Uterus (tissue), 4 donors: Measurements from ENCODE around the gene FCER1G. TPM values are rescaled to one million over a fixed set of nuclear protein-coding genes. Genes with fewer than 3 reads are reported as not detected.
A peak's percentile ranks its signal among the peaks of the same experiment; 100 is the strongest.

Experiments used
- DNase-seq, 2 donors: peaks; one replicate each; pipeline ENCODE4 v3.0.0-alpha.2; 2019 to 2020
- H3K27ac ChIP-seq, 2 donors: fragments of 200-600 bp; sonication (generic); 1 replicate in 1 of 2; 2 replicates in 1 of 2; pipeline ENCODE4 v1.5.1; 2016 to 2018
- H3K27me3 ChIP-seq, 2 donors: fragments of 200-600 bp; sonication (generic); one replicate each; pipeline ENCODE4 v1.5.1; 2018 to 2019; ENCODE audit warnings: control low read depth in 1 of 2
- H3K36me3 ChIP-seq, 2 donors: fragments of 200-600 bp; sonication (generic); one replicate each; pipeline ENCODE4 v1.5.1; 2019; ENCODE audit warnings: control low read depth in 1 of 2
- H3K4me1 ChIP-seq, 2 donors: fragments of 200-600 bp; sonication (generic); one replicate each; pipeline ENCODE4 v1.5.1; 2018 to 2019; ENCODE audit warnings: control low read depth in 1 of 2
- H3K4me3 ChIP-seq, 2 donors: fragments of 200-600 bp; sonication (generic); 1 replicate in 1 of 2; 2 replicates in 1 of 2; pipeline ENCODE4 v1.5.1; 2018 to 2019; ENCODE audit warnings: mild to moderate bottlenecking in 1 of 2
- H3K9me3 ChIP-seq, 2 donors: fragments of 200-600 bp; sonication (generic); one replicate each; pipeline ENCODE4 v1.5.1; 2019; ENCODE audit warnings: control low read depth in 1 of 2
- CTCF ChIP-seq, 4 experiments: fragments of 200-600 bp in 2 of 4; fragments of 450-650 bp in 2 of 4; sonication (generic) in 2 of 4; IDR thresholded peaks; one replicate each; pipeline ENCODE4 v1.5.1; 2016 to 2019; ENCODE audit warnings: antibody characterized with exemption in 4 of 4, mild to moderate bottlenecking in 2 of 4, moderate library complexity in 1 of 4
- POLR2A ChIP-seq, 2 donors: fragments of 450-650 bp; IDR thresholded peaks; one replicate each; pipeline ENCODE4 v1.6.1; 2016; ENCODE audit warnings: antibody characterized with exemption in 2 of 2, mild to moderate bottlenecking in 1 of 2, moderate library complexity in 1 of 2
- intact Hi-C: fragments of 100-400 bp; cut with DNase I; formaldehyde crosslinking; loops from one replicate; pipeline ENCODE4 v1.15.1; 2023; ENCODE audit warnings: low total_unique reads
- total RNA-seq, 4 donors: library from RNA; depleted of rRNA in 3 of 4; stranded (reverse); fragments of >200 nt in 3 of 4; gene quantifications; one replicate each; pipeline versions ENCODE4 v1.1.0 to v1.2.4, GENCODE V29; 2014 to 2023
- donor health status: DM: yes; HTN: yes; CAD: no.

The FCER1G gene
- total RNA-seq, 4 donors from 2014 or later: 1.3 to 39.4 (median 12.6) TPM

DNA sequence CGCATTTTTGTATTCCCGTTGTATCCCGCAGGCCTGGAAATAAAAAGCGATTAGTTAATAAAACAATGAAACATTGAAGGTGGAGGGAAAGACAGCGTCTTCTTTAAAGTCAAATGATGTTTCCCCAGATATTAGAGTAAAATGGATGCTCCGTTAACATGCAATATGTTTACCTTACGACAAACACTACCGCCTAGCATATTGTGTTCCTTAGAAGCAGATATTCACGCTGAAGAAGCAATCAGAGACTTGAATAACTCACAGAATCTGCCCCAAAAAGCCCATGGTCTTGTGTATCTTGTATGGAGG lies 37.2 kb upstream of the FCER1G start:
- DNase-seq: no peak
- Histone ChIP-seq H3K27ac (peak overlapping the region; percentile 89 to 92), H3K27me3 (no peaks in the 10 kb centered on the region), H3K4me1 (peaks cover 0 to 13% of the 10 kb centered on the region in 2 donors), H3K9me3 (no peaks in the 10 kb centered on the region), H3K4me3 (peak overlapping the region; percentile 64 to 89), H3K36me3 (no peaks in the 10 kb centered on the region)
- TF ChIP-seq CTCF (IDR thresholded peaks at IDR 0.05) (no peak), POLR2A (IDR thresholded peaks at IDR 0.05) (no peak)
- intact Hi-C loops: no loop called here

DNA sequence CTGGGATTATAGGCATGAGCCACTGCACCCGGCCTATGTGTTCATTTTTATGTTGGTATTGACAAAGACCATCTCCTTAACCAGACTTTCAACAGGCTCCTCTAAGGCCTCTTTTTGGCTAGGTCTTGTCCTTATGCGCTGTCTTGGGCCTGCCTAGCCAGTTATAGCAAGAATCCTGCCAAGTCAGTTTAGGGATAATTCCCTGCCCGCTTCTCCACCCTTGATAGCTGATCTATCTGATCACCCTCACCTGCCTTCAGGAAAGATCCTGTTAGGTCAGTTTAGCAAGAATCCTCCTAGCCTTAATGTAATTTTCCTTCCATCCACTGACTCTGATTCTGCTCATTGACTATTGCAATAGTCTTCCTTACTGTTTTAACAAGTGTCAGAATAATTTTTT lies 35.4 kb upstream of the FCER1G start:
- intact Hi-C loops: no loop called here
- Histone ChIP-seq H3K27ac (no peak overlapping the region), H3K9me3 (no peaks in the 10 kb centered on the region), H3K4me1 (peaks cover 0 to 8% of the 10 kb centered on the region in 2 donors), H3K36me3 (no peaks in the 10 kb centered on the region), H3K4me3 (no peak overlapping the region), H3K27me3 (no peaks in the 10 kb centered on the region)
- no peak for DNase-seq
- TF ChIP-seq CTCF (IDR thresholded peaks at IDR 0.05) (no peak), POLR2A (IDR thresholded peaks at IDR 0.05) (no peak)

- TF ChIP-seq POLR2A (IDR thresholded peaks at IDR 0.05) (no peak), CTCF (IDR thresholded peaks at IDR 0.05) (peak in 1 of 4 experiments; percentile 12)
- Histone ChIP-seq H3K36me3 (no peaks in the 10 kb centered on the region), H3K27me3 (no peaks in the 10 kb centered on the region), H3K4me3 (no peak overlapping the region), H3K27ac (no peak overlapping the region), H3K9me3 (no peaks in the 10 kb centered on the region), H3K4me1 (peaks cover 0 to 8% of the 10 kb centered on the region in 2 donors)
- DNase-seq: no peak
- intact Hi-C loops: no loop called here
Observed at GRCh38 chr1:161180639-161181038, 34.5 kb upstream of the FCER1G start.

GRCh38 chr1:161182214-161182613 lies 32.9 kb upstream of the FCER1G start:
- Histone ChIP-seq H3K27ac (no peak overlapping the region), H3K9me3 (no peaks in the 10 kb centered on the region), H3K36me3 (no peaks in the 10 kb centered on the region), H3K4me3 (no peak overlapping the region), H3K27me3 (no peaks in the 10 kb centered on the region), H3K4me1 (no peaks in the 10 kb centered on the region)
- TF ChIP-seq POLR2A (IDR thresholded peaks at IDR 0.05) (no peak), CTCF (IDR thresholded peaks at IDR 0.05) (no peak)
- intact Hi-C loops: no loop called here
- DNase-seq: no peak

DNA sequence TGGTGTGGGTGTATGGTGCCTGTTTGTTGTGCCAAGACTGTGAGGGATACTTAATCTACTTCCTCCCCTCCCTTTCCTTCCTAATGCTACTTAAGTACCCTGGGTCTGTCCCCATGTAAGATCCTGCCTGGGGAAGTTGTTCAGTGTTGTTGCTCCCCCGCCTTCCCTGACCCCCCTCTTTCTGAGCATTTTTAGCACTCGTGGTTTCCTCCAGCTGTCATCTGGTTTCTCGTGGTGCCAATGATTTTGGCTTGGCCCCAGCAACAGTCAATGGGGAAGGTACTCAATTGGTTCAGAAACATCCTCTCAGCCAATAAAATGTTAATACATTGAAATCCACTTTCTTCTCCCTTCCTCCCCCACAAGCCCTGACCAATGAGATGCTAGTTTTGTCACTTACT lies 29.8 kb upstream of the FCER1G start:
- H3K27me3 ChIP-seq: no peaks in the 10 kb centered on the region
- H3K4me3 ChIP-seq: no peak overlapping the region
- no peaks in the 10 kb centered on the region for H3K9me3 ChIP-seq
- no peaks in the 10 kb centered on the region for H3K4me1 ChIP-seq
- peak in 1 of 2 donors; percentile 79 for DNase-seq
- no peak for TF ChIP-seq POLR2A (IDR thresholded peaks at IDR 0.05)
- no peak for TF ChIP-seq CTCF (IDR thresholded peaks at IDR 0.05)
- peak overlapping the region; percentile 55 to 66 for H3K27ac ChIP-seq
- no peaks in the 10 kb centered on the region for H3K36me3 ChIP-seq
- intact Hi-C loops: no loop called here
